Mucosa of stomach (tissue), 1 donor: ENCODE data around the gene METTL25B.
A peak's percentile ranks its signal among the peaks of the same experiment; 100 is the strongest.
"Not testable (repeated sequence)": the region's sequence is repeated elsewhere in the genome, so short reads cannot be mapped to it uniquely, and the experiment has no call there.

Experiments used
- H3K27me3 ChIP-seq: one replicate; pipeline ENCODE4 v1.7.0; 2013; ENCODE audit warnings: mild to moderate bottlenecking, low read length; ENCODE audit not compliant: control insufficient read depth, insufficient read depth
- H3K36me3 ChIP-seq: one replicate; pipeline ENCODE4 v1.7.0; 2013; ENCODE audit warnings: low read length; ENCODE audit not compliant: control insufficient read depth, insufficient read depth
- H3K4me1 ChIP-seq: one replicate; pipeline ENCODE4 v1.7.0; 2013; ENCODE audit warnings: mild to moderate bottlenecking, low read length; ENCODE audit not compliant: control insufficient read depth, insufficient read depth
- H3K4me3 ChIP-seq: one replicate; pipeline ENCODE4 v1.7.0; 2013; ENCODE audit warnings: low read length
- H3K9ac ChIP-seq: one replicate; pipeline ENCODE4 v1.7.0; 2013; ENCODE audit warnings: mild to moderate bottlenecking, low read length, moderate library complexity
- H3K9me3 ChIP-seq: one replicate; pipeline ENCODE4 v1.7.0; 2013; ENCODE audit warnings: mild to moderate bottlenecking, low read length, moderate library complexity; ENCODE audit not compliant: control insufficient read depth
- donor health status: Pancreatic carcinoma.

METTL25B gene

DNA sequence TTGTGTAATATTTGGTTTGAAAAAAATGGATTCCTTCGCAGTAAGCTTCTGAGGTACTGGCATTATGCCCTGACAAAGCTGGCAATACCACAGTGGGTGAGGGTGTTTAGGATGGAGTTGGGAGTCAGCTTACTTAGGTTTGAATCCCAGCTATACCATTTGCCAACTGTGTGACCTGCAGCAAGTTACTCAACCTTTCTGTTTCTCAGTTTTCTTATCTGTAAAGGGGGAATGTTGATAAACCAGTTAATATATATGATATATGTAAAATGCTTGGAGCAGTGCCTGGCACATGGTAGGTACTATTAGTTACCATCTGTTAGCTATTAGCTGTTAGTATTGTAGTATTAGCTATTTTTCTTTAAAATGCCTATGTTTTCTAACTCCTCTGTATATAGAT is 28.1 kb downstream of the METTL25B start:
- Histone ChIP-seq H3K9ac (no peak overlapping the region), H3K4me3 (no peak overlapping the region), H3K4me1 (no peaks in the 10 kb centered on the region), H3K27me3 (no peaks in the 10 kb centered on the region), H3K9me3 (no peaks in the 10 kb centered on the region), H3K36me3 (no peaks in the 10 kb centered on the region)

DNA sequence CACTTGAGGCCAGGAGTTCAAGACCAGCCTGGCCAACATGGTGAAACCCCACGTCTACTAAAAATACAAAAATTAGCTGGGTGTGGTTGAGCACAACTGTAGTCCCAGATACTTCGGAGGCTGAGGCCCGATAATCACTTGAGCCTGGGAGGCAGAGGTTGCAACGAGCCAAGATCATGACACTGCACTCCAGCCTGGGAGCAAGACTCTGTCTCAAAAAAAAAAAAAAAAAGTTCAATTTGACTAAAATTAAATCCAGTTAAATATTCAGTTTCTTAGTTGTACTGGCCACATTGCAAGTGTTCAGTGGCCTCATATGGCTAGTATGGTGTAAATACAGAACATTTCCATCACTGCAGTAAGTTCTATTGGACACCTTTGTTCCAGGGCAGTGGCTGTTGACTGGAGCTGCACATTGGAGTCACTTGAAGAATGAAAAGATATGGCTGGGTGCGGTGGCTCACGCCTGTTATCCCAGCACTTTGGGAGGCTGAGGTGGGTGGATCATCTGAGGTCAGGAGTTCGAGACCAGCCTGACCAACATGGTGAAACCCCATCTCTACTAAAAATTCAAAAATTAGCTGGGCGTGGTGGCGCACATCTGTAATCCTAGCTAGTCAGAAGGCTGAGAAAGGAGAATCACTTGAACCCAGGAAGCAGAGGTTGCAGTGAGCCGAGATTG is 29.4 kb downstream of the METTL25B start:
- not testable (repeated sequence) for H3K4me1 ChIP-seq, H3K9me3 ChIP-seq

DNA sequence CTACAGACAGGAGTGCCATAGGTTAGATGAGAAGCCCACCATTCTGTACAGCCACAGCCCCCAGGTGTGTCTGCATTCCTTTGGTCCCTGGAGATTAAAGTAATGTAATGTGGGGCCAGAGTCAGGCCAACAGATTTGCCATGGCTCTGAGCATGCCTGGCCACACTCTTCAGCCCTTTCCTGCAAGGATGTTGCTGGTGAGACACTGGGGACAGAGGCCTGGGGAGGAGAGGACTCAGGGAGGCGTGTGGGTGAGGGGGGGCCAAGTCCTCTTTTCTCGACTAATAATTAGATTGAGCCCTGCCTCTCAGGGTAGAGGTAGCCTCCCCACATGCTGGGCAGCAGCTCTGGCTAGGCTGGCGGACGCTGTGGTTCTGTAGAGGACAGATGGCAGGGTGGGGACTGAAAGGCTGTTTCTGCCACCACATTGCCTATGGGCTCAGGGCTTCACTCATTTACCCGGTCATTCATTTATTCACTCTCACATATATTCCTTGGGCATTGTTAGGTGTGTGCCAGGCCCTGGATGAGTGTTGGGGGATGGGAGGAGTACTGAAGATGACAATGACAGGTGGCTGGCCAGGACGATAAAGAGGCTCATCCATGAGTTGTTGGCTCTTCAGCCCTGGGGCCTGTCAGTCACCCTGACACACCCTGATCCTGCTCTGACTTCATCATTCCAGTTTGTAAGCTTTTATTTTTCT is 32.0 kb downstream of the METTL25B start:
- Histone ChIP-seq H3K4me1 (no peaks in the 10 kb centered on the region), H3K36me3 (no peaks in the 10 kb centered on the region), H3K9me3 (no peaks in the 10 kb centered on the region), H3K4me3 (no peak overlapping the region), H3K9ac (no peak overlapping the region), H3K27me3 (no peaks in the 10 kb centered on the region)

More for the DNA sequence above, 29.4 kb downstream of the METTL25B start:
- not testable (repeated sequence) for H3K9ac ChIP-seq, H3K4me3 ChIP-seq, H3K27me3 ChIP-seq, H3K36me3 ChIP-seq

DNA sequence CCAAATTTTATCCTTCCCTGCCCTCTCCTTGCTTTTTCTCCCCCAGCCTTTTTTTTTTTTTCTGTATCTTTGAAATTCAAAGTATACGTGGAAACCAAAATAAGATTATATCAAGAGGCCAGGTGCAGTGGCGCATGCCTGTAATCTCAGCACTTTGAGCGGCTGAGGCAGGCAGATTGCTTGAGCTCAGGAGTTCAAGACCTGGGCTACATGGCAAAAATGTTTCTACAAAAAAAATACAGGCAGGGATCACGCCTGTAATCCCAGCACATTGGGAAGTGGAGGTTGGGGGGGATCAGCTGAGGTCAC is 32.5 kb downstream of the METTL25B start:
- H3K9me3 ChIP-seq = no peaks in the 10 kb centered on the region
- H3K4me1 ChIP-seq = no peaks in the 10 kb centered on the region
- no peak overlapping the region for H3K9ac ChIP-seq
- no peaks in the 10 kb centered on the region for H3K27me3 ChIP-seq
- no peaks in the 10 kb centered on the region for H3K36me3 ChIP-seq
- no peak overlapping the region for H3K4me3 ChIP-seq

DNA sequence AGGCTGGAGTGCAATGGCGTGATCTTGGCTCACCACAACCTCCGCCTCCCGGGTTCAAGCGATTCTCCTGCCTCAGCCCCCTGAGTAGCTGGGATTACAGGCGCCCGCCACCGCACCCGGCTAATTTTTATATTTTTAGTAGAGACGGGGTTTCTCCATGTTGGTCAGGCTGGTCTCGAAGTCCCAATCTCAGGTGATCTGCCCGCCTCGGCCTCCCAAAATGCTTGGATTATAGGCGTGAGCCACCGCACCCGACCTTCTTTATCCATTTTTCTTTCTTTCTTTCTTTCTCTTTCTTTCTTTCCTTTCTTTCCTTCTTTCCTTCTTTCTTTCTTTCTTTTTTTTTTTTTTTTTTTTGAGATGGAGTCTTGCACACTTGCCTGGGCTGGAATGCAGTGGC is 36.9 kb downstream of the METTL25B start:
- H3K9ac ChIP-seq, H3K4me3 ChIP-seq, H3K36me3 ChIP-seq, H3K9me3 ChIP-seq, H3K27me3 ChIP-seq: not testable (repeated sequence)
- H3K4me1 ChIP-seq = peaks cover 13% of the 10 kb centered on the region

DNA sequence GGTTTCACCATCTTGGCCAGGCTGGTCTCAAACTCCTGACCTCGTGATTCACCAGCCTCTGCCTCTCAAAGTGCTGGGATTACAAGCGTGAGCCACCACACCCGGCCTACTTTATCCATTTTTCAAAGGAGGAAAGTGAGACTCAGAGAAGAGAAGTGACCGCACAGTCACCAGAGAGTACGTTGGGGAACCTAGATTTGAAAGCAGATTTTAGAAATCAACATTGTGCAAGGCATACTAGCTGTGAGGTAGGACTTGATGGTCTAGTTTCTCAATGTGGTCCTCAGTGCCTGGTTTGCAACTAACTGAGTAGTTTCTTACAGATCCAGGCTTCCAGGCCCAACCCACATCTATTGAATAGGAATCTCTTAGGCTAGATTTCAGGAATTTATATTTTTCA is 37.4 kb downstream of the METTL25B start:
- H3K27me3 ChIP-seq = no peaks in the 10 kb centered on the region
- peaks cover 13% of the 10 kb centered on the region for H3K4me1 ChIP-seq
- no peak overlapping the region for H3K9ac ChIP-seq
- no peaks in the 10 kb centered on the region for H3K36me3 ChIP-seq
- no peaks in the 10 kb centered on the region for H3K9me3 ChIP-seq
- peak overlapping the region; percentile 70 for H3K4me3 ChIP-seq

DNA sequence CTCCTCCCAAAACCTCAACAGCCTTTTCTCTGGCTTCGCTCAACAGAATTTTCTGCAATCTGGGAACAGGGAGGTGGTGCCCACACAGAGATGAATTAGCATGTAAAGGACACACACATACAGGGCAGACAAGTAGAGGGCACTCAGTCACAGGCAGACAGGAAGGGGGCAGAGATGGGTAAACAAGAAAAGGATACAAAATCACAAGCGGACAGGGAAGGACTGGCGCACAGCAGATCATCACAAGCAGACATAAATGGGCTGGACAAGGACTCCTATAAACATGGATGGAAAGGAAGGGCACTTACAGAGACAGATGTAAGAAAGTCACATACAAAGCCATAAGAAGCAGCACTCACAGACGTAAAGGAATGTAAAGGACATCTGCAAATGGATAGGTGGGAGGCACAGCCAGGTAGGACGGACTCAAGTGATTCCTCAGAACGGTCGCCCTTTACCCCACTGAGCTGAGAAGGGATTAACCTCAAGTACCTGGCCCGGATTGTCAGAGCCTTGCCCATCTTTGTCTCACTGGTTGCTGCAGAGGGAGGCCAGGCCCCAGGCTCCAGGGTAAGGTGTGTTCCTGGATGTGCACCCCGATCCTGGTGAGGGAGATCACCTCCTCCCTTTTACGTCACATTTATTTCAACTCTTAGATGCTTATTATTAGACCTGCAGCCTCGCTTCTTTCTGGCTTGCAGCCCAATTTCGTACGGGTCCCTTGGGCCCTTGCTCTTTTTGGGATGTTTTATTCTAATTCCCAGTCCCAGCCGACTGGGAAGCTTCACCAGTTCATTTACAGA is 38.2 kb downstream of the METTL25B start:
- Histone ChIP-seq H3K27me3 (no peaks in the 10 kb centered on the region), H3K9me3 (no peaks in the 10 kb centered on the region), H3K9ac (peak overlapping the region; percentile 74), H3K36me3 (no peaks in the 10 kb centered on the region), H3K4me3 (peak overlapping the region; percentile 70), H3K4me1 (peaks cover 13% of the 10 kb centered on the region)

DNA sequence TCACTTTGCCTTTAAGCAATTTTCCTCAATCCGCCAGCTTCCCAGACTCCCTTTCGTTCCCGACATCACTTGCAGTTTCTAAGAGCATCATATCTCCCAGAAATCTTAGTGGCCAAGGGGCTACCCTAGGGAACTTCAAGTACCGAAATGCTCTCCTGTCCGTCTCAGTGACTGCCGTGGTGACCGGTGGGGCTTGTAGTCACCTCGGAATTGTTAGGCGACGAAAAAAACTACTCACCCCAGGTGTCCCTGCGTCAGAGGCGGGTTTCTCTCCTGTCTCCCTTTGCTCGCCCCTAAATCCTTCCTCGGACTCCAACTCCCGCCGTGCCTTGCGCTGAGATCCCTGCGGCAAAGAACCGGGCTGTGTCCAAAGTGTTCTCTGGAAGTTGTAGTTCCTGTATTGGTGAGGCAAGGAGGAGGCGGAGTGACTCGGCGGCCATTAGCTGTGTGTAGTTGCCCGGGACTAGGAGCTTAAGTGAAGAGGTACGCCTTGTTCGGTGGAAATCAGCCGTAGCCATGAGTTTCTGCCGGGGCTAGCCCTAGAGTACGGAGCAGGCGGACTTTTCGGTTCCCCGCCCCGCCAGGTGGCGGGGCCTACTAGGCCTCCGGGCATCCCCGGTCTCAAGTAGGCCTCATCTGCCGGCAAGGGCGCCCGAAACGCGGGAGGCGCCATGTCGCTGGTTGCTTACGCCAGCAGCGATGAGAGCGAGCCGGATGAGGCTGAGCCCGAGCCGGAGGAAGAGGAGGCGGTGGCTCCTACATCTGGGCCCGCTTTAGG is 39.0 kb downstream of the METTL25B start, which contains the start of gene PRCC:
Gene PRCC (plus strand): TSS at position 435 of the 778 bp plus-strand sequence. CDS start 237 bp downstream, at position 672.
- H3K36me3 ChIP-seq = no peaks in the 10 kb centered on the region
- H3K27me3 ChIP-seq = no peaks in the 10 kb centered on the region
- peak within 1 kb of the TSS; percentile 96 for H3K4me3 ChIP-seq
- peaks cover 13% of the 10 kb centered on the region for H3K4me1 ChIP-seq
- H3K9me3 ChIP-seq = no peaks in the 10 kb centered on the region
- peak within 1 kb of the TSS; percentile 98 for H3K9ac ChIP-seq

DNA sequence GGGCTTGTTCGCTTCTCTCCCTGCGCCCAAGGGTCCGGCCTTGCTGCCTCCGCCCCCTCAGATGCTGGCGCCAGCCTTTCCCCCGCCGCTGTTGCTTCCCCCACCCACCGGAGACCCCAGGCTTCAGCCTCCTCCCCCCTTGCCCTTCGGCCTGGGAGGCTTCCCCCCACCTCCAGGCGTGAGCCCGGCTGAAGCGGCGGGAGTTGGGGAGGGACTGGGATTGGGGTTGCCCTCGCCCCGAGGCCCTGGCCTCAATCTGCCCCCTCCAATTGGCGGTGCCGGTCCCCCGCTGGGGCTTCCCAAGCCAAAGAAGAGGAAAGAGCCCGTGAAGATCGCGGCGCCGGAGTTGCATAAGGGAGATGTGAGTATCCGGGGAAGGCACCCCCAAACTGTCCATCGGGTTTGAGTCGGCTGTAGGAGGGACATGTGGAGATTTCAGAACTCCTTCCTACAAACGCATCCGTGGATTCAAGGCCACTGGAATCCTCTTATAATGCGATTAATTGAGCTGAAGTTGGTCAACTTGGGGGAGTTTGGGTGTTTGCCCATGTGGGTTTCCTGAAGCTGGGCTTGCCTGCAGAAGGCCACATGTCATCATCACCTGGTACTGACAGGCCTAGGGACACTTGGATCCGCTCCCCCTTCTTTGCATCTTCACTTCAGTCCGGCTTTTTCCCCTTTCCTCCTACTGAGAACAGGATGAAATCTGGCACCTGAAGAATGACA is 39.8 kb downstream of the METTL25B start:
- peak overlapping the region; percentile 98 for H3K9ac ChIP-seq
- H3K36me3 ChIP-seq = no peaks in the 10 kb centered on the region
- H3K9me3 ChIP-seq = no peaks in the 10 kb centered on the region
- H3K4me3 ChIP-seq = peak overlapping the region; percentile 96
- H3K27me3 ChIP-seq = no peaks in the 10 kb centered on the region
- peaks cover 20% of the 10 kb centered on the region for H3K4me1 ChIP-seq

DNA sequence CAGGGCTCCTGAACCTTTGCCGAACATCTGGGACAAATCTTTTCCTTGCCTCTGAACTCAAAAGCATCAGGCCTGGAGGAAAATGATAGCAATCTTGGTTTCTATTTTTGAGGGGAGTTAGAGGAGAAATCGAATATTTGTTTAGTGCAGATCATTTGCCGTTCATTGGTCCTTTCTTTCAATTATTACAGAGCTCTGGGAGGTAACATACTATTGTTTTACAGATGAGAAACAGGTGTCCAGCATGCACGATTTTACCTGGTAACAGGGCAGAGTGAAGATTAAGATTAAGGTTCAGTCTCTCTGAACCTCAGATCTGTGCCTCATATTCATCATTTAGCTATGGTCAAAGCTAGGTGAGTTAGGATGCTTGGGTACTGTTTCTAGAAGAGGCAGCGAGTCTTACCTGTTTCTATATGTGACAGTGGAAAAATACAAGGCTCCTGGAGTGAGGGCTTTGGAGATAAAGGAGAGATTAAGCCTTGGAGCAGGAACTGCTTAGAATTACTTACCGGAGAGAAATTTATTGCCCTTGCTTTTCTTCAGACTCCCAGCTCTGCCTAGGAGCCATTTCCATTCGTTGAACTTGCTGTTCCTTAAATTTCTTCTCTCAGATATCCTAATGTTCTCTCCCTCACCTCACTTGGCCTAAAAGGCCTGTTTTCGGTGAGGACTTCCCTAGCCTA is 40.5 kb downstream of the METTL25B start:
- H3K4me1 ChIP-seq = peaks cover 20% of the 10 kb centered on the region

DNA sequence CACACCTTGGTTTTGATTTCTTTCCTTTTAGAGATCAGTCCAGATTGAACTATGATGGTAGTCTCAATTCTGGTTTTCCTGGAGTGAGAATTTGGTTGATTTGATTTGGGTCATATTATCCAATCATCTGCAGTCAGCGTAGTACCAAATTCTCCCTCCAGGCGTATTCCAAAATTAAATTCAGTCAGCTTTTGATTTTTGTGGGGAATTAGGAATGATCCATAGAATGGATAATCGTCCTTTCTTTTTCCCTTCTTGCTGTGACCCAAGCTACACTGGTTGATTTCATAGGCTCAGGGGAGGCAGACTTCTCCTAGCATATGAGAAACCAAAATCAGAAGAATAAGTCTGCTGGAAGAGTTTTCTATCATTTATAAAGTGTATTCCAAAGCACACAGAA is 44.0 kb downstream of the METTL25B start:
- no peaks in the 10 kb centered on the region for H3K36me3 ChIP-seq
- no peak overlapping the region for H3K9ac ChIP-seq
- no peak overlapping the region for H3K4me3 ChIP-seq
- peaks cover 13% of the 10 kb centered on the region for H3K4me1 ChIP-seq
- H3K9me3 ChIP-seq = no peaks in the 10 kb centered on the region
- no peaks in the 10 kb centered on the region for H3K27me3 ChIP-seq

More for the DNA sequence above, 40.5 kb downstream of the METTL25B start:
- Histone ChIP-seq H3K27me3 (no peaks in the 10 kb centered on the region), H3K9me3 (no peaks in the 10 kb centered on the region), H3K36me3 (no peaks in the 10 kb centered on the region), H3K4me3 (peak overlapping the region; percentile 96), H3K9ac (peak overlapping the region; percentile 98)
